Anterior cingulate cortex (tissue), 58 donors: Measurements from ENCODE around the gene CSF2.

Experiments
- DNase-seq, 58 donors: peaks; one replicate each; lab custom pipeline; 2025; lab: John Stamatoyannopoulos, UW

CSF2 gene

DNA sequence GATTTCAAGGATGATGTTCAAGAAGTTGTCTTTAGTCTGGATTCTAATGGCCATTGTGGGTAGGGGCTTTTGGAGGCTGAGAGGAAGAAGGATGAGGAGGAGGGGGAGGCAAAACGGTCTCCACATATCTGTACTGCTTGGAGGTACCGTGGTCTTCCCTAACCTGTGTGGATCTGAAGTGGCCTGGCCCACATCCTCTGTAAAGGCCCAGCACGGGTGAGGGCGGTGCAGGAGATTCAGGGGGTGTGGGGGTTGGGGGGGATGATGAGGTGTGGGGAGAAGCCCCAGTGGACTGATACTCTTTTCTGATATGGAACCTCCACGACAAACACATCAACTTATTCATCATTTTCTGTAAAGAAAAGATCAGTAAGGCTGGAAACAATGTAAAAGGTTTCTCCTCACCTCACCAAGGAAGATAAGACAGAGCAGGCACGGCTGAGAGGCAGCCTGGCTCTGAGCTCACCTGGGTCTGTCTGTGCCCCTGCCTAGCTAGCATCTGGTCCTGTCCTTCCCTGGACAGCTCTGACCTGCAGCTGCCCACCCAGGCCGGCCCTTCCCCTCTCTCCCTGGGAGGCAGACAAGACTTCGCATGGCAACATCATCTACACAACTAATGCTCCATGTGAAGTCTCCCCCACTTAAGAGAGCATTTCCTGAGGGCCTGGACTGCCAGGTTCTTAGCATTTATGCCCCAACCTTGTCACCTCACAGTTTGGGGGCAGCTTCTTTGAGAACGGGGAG, 18.7 kb upstream of the CSF2 start:
- no peak for DNase-seq

GRCh38 chr5:132055441-132055807, 18.2 kb upstream of the CSF2 start:
- DNase-seq = no peak

GRCh38 chr5:132055808-132056609, 17.6 kb upstream of the CSF2 start:
- no peak for DNase-seq

DNA sequence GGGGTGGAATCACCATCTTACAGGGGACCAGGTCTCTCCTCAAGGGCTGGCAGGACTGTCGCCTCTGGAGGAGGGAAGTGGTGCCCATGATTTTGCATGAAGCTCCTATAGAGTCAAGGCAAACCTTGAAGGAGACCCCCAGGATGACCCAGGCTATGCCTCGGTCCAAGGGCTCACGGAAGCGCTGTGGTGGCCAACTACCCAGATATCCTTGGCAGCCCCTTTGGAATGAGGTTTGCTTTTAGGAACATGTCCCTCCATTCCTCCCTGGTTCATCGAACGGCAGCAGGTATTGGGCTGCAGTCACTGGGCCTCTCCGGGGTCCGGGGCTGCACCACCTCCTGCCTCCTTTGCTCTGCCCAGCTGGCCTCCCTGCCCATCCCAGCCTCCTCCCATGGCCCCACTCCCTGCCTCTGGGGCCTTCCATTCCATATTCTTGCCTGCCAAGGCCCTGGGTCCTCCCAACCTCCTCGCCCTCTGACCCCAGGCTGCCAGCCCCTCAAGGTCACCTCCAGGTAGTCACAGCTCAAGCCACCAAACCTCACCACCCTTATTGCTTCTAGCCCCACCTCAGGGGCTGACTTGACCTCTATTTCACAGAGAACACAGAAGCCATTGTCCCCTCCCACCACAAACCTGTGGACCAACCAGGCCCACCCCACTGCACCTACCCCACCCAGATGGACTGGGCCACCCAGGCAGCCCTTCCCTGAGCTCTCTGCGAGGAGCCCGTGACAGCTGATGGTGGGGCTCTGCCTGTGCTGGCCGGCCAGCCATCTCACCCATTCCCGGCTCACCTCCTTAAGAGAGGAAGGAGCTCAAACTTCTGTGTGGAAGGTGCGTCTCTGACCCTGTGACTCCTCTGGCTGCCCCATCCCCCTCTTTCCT, 16.7 kb upstream of the CSF2 start:
- DNase-seq = no peak

- DNase-seq = no peak
These were observed 15.9 kb upstream of the CSF2 start for GRCh38 chr5:132057498-132058255.

DNA sequence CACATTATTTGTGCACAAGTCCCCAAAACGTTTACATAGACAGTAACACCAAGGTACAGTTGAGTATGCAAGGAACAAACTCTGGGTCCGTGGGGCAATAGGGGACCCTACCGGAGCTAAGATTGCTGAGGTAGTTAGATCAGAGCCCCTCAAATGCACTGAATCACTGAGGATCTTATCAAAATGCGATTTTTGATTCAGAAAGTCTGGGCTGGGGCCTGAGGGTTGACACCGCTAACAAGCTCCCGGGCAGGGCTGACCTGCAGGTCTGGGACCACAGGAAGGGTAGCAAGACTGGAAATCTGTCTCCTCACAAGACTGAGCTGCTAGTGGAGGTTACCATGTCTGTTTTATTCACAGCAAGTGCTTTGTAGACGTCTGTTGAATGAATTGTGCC, 14.9 kb upstream of the CSF2 start:
- DNase-seq = no peak

GRCh38 chr5:132059043-132059695, 14.4 kb upstream of the CSF2 start:
- no peak for DNase-seq

DNA sequence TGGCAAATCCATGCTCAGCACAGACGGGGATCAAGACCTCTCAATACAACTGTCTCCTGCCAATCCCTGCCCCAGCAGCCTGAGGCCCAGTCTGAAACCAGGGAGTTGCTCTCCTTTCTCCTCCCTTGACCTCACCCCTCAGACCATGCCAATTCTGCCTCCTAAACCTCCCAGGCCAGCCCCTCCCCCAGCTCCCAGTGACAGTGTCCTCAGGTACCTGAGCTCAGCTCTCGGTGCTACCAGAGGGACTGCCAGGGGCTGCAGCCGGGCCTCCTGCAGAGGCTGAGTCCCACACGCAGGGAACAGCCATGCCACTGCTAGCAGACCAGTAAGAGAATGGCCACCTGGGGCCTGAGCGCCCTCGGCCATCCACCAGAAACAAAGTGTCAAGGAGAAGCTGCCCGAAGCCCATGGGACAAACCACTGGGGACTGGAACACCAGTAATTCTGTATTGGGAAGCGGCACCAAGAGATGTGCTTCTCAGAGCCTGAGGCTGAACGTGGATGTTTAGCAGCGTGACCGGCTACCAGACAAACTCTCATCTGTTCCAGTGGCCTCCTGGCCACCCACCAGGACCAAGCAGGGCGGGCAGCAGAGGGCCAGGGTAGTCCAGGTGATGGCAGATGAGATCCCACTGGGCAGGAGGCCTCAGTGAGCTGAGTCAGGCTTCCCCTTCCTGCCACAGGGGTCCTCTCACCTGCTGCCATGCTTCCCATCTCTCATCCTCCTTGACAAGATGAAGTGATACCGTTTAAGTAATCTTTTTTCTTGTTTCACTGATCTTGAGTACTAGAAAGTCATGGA, 13.7 kb upstream of the CSF2 start:
- no peak for DNase-seq

DNA sequence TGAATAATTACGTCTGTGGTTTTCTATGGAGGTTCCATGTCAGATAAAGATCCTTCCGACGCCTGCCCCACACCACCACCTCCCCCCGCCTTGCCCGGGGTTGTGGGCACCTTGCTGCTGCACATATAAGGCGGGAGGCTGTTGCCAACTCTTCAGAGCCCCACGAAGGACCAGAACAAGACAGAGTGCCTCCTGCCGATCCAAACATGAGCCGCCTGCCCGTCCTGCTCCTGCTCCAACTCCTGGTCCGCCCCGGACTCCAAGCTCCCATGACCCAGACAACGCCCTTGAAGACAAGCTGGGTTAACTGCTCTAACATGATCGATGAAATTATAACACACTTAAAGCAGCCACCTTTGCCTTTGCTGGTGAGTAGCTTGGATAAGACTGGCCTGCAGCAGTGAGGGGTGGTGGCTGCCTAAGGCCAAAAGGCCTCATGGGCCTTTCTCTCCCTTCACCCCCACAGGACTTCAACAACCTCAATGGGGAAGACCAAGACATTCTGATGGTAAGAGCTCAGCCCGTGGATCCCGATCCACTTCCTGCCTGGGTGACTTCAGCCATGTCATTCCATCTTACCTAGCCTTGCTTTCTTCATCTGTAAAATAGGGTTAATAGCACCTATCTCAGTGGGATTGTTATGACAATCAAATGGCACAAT, 13.0 kb upstream of the CSF2 start, which contains the start of gene IL3:
TSS of gene IL3 (plus strand) at position 155 of the 661 bp plus-strand sequence. CDS start at position 207, 52 bp downstream.
- DNase-seq = no peak

- peak in 49 of 58 donors; percentile 8 to 83 (median 31) for DNase-seq
These were observed 10.3 kb upstream of the CSF2 start for GRCh38 chr5:132063090-132063911.

DNA sequence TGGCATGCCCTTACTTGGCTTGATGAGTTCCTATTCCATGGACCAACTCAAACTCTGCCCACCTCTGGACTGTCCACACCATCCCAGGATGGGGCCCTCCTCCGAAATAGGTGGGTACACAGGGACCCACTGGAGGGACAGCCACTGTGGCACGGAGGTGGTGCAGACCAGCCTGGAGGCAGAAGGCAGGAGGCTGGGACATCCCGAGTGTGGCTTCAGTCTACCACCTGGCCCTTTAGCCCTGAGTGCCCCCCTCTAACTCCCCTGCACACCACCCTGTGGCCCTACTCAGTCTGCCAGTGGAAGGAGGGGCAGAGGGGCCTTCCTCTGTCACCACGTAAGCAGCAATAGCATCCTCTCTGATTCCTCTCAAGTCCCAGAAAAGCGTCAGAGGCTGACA, 9.4 kb upstream of the CSF2 start:
- DNase-seq = no peak

DNA sequence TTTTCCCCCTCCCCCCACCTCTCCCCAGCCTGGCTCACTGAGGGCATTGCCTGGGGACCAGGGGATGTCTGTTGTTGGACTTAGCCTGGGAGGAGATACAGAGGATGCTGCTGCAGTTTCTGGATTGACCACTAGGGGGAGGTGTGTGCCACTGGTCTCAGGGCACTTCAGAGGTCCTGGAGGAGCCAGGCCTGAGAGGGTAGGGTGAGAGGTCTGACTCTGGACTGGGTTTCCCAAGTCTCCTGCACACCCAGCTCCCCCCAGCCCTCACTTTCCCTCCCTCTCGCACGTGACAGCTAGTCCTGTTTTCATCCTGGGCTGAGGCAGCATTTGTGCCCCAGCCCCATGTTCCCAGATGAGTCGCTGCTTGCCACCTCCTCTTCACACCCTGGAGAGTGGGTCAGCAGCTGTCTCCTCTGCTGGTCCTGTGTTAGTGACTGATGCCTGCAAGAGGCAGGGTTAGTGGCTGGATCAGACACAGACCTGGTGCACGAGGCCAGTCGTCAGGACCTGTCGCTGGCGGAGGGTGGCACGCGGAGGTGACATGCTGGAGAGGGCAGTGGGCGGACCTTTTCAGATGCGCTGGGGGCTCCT, 8.8 kb upstream of the CSF2 start:
- DNase-seq = peak in 50 of 58 donors; percentile 4 to 78 (median 30)

- peak in 7 of 58 donors; percentile 5 to 21 (median 12) for DNase-seq
These were observed 8.1 kb upstream of the CSF2 start for GRCh38 chr5:132065351-132065937.

DNA sequence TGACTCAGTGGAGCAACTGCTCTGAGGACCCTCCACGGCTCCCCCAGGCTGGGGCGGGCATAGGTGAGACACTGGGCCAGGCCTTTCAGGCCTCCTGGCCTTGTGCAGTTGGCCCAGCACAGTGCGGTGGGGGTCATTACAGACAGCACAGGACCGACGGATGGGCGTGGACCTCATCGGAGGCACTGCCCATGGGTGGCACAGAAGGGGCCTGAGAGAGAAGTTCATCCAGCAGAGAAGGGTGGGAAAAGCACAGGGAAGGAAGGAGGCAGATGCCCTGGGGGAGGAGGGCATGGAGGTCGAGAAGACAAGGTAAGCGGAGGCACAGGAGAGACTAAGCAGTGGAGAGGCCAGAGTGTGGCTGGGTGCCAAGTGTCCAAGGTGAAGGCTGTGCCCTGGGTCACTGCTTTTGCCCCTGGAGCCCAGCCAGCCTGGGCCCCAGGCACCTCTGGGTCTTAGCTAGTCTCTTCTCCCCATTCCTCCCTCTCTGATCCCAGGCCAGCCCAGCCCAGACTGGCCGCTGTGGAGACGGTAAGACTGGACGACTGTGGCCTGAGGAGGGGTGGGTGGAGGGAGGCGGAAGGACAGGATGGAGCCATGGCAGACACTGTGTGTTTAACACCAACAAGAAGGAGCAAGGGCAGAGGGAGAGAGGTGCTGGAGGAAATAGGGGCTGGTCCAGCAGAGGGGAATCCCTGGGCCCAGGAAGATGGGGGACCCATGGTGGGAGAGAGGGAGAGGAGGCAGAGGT, 7.5 kb upstream of the CSF2 start:
- no peak for DNase-seq

- DNase-seq = no peak
These were observed 6.7 kb upstream of the CSF2 start for GRCh38 chr5:132066871-132067270.

GRCh38 chr5:132067451-132067850, 6.1 kb upstream of the CSF2 start:
- no peak for DNase-seq
